ENCODE results near the gene PUDP.
"Not testable (repeated sequence)": the region's sequence is repeated elsewhere in the genome, so short reads cannot be mapped to it uniquely, and the experiment has no call there.

PUDP gene

GRCh38 chrX:7072856-7073255, 75.1 kb downstream of the PUDP start:
- no peak for DNase-seq

- DNase-seq: no peak
These were observed 76.6 kb downstream of the PUDP start for GRCh38 chrX:7071390-7071789.

DNA sequence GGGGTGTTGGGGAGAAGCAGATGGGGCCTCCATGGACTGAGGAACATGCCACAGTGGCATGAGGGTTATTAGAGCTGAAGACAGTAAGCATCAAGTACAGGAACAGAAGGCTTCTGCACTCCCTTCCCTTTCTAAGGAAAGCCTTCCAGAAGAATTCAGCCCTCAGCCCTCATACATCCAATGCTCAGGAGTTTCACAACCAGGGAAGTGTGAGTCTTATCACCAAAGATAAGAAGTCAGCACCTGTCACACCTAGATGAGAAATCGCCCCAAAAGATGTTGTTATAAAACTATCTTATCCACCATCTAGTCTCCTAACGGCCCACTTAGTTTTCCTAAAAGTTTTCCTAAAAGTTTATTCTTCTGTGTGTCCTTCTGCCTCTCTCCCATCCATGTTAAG, 78.4 kb downstream of the PUDP start:
- no peak for DNase-seq

- no peak for DNase-seq
These were observed 79.0 kb downstream of the PUDP start for GRCh38 chrX:7068939-7069367.

DNA sequence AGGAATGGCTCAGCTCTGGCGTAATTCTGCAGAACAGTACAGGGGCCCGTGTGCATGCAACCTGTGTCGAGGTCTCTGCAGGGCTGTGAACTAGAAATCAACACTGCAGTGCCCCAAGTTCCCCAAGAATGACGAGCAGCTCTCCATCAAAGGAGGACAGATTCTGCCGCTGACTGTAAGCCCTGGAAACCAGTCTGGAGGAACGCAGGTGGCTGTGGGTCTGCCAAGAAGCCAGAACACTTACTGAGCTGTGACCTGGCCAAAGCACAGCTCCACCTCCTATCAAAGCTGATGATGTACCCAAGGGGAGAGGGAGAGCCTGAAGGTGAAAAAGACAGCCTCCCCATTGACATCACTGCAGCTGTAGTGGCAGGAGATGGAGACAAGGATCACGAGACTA, 80.7 kb downstream of the PUDP start:
- DNase-seq: no peak

- no peak for DNase-seq
These were observed 82.5 kb downstream of the PUDP start for GRCh38 chrX:7065473-7065872.

DNA sequence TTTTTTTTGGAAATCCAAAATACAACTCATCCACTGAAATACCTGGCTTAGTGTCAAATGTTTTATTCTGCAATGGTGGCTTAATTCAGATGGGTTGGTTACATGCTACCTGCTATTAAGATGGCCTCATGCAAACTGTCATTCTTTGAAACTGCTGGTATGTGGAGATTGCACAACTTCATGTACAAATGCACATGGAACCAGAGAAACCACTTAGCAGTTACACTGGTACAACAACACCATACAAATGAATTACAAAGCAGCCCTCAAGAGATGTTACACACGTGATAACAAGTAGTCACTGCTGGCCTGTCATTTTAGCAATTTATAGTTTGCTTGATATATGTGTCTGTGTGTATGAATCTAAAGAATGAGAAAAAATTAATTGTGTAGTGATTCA, 85.0 kb downstream of the PUDP start:
- DNase-seq: no peak

- no peak for DNase-seq
These were observed 85.7 kb downstream of the PUDP start for GRCh38 chrX:7062276-7062675.

DNA sequence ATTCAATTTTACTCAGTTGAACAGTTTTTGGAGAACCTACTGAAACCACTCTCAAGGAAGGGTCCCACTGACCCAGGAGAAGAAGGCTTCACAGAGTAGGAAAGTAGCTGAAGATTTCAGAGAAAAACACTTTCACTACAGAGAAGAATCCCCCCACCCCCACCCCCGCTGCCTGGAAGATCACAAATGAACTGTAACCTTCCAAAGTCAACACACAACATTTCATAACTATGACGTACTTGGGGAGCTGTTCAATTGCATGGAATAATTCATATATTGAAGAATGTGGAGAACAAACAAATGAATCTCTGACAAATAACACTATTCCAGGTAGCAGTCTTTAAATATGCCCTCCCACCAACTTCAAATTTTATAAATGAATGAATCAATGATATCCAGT, 86.5 kb downstream of the PUDP start:
- no peak for DNase-seq

GRCh38 chrX:7060444-7060843, 87.5 kb downstream of the PUDP start:
- DNase-seq: no peak

DNA sequence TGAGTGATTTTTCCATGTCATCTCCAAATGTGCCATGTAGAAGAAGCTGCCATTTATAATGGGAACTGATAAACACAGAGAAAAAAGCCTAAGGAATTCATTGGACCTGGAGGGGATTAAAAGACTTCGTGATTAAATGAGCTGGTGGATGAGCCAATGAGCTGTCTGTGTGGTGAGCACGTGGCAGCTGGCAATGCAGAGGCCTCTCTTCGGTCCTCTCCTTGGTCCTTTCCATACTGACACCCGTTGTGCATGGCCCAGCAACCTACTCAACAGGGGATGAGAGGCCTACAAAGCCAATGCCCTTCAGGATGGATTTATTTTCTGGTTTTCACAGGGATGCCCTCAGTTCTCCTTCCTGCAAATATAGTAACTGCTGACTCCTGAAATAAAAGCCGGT, 88.1 kb downstream of the PUDP start:
- no peak for DNase-seq

GRCh38 chrX:7059214-7059838, 88.6 kb downstream of the PUDP start:
- DNase-seq: no peak

- DNase-seq: no peak
These were observed 92.4 kb downstream of the PUDP start for GRCh38 chrX:7055386-7056137.

DNA sequence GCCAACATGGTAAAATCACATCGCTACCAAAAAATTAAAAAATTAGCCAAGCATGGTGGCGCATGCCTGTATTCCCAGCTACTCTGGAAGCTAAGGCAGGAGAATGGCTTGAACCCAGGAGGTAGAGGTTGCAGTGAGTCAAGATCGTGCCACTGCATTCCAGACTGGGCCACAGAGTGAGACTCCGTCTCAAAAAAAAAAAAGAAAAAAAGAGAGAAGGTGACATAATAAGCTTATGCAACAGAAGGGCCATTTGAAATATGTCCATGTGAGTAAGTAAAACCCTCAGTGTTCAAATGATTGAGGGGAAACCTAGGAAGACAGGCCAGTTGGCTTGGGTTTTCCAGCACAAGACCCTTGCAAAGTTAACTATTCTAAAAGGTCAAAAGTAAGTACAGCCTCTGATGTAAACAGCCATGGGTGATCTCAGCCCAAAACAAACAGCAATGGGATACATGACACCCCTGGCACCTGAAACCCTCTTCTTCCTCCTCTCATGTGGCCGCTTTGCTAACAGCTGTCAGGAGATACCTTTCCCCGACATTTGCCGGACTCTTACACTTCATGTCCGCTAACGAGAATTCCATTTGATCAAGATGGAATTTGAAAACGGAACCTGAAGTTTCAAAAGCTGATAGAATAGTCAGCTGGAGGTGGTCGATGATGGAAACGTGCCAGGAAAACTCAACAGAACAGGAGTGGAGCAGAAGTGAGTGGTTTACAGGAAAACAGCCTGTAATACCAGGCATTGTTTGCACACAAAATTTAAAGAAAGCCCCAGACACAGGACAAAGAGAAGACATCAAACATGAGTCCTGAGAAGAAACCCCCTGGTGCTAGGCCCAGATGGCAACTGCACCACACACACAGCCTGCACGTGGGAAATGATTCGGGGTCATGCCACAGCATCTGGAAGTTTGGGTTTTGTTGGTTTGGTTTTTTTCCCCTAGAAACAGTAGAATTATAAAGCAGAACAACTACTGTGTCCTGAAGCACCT, 93.4 kb downstream of the PUDP start:
- no peak for DNase-seq

GRCh38 chrX:7052541-7052940, 95.4 kb downstream of the PUDP start:
- no peak for DNase-seq

DNA sequence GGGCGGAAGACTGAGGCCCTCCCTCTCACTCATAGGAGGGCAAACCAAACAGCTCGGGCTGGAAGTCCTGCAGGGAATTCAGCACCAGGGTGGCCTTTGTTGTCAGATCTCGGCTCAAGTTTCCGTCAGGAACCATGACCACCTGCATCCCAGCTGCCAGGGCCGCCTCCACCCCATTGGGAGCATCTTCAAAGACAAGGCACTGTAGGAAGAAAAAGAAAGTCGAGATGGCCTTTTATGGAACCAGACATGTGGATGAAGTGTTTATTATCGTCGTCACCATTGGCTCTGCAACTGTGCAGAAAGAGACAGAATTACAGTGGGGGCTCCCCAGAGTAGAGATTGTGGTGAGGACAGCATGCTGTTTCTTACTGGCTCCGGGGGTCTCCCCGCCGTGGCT, 97.7 kb downstream of the PUDP start:
- no peak for DNase-seq

GRCh38 chrX:7047951-7048350, 100.0 kb downstream of the PUDP start:
- no peak for DNase-seq

- DNase-seq: no peak
These were observed 102.6 kb downstream of the PUDP start for GRCh38 chrX:7045238-7045955.

- DNase-seq: not testable (repeated sequence)
These were observed 104.0 kb downstream of the PUDP start for GRCh38 chrX:7043796-7044433.

GRCh38 chrX:7028246-7028645, 119.7 kb downstream of the PUDP start:
- DNase-seq: no peak

GRCh38 chrX:7027071-7027470, 120.9 kb downstream of the PUDP start:
- DNase-seq: no peak

DNA sequence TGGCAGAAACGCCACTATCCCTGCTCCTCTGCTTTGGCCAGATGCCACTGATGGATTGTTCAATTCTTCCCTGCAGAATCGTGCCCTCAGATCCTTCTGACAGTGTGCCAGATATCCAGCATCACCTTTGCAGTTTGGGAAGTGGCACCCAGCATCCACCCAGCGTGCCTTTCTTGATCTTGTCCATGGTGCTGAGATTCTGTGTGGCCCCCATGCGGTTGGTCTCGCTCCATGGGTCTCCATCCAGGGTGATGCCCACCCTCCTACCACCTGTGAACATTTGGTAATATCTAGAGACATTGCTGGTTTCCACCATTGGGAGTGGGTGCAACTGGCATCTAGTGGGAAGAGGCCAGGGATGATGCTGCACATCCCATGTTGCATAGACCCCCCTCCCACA, 121.6 kb downstream of the PUDP start:
- DNase-seq: not testable (repeated sequence)
